HEK293T (cell line): ENCODE measurements around the gene COMP.

Experiments
- ARNT ChIP-seq: fragments of 450-650 bp; IDR thresholded peaks from 2 replicates; pipeline ENCODE4 v1.6.1; 2017; ENCODE audit warnings: mild to moderate bottlenecking
- BHLHE40 ChIP-seq: fragments of 450-650 bp; IDR thresholded peaks from 2 replicates; pipeline ENCODE4 v1.6.1; 2016; ENCODE audit warnings: mild to moderate bottlenecking, moderate library complexity, borderline replicate concordance
- CTBP1 ChIP-seq: fragments of 450-650 bp; IDR thresholded peaks from 2 replicates; pipeline ENCODE4 v1.6.1; 2016; ENCODE audit warnings: borderline replicate concordance
- ELF4 ChIP-seq: fragments of 450-650 bp; IDR thresholded peaks from 2 replicates; pipeline ENCODE4 v1.6.1; 2017; ENCODE audit warnings: antibody characterized with exemption
- FOXM1 ChIP-seq: fragments of 450-650 bp; IDR thresholded peaks from 2 replicates; pipeline ENCODE4 v1.6.1; 2017; ENCODE audit warnings: mild to moderate bottlenecking, borderline replicate concordance
- HDGF ChIP-seq: fragments of 450-650 bp; IDR thresholded peaks from 2 replicates; pipeline ENCODE4 v1.6.1; 2017; ENCODE audit warnings: antibody characterized with exemption, borderline replicate concordance
- L3MBTL2 ChIP-seq: fragments of 450-650 bp; conservative IDR thresholded peaks from 2 replicates; pipeline ENCODE4 v1.6.1; 2016; ENCODE audit warnings: mild to moderate bottlenecking
- LEF1 ChIP-seq: fragments of 450-650 bp; IDR thresholded peaks from 2 replicates; pipeline ENCODE4 v1.6.1; 2017; ENCODE audit warnings: mild to moderate bottlenecking, borderline replicate concordance
- NFRKB ChIP-seq: fragments of 450-650 bp; IDR thresholded peaks from 2 replicates; pipeline ENCODE4 v1.6.1; 2016; ENCODE audit warnings: mild to moderate bottlenecking, moderate library complexity
- SP1 ChIP-seq: fragments of 450-650 bp; IDR thresholded peaks from 2 replicates; pipeline ENCODE4 v1.6.1; 2017
- TARDBP ChIP-seq: fragments of 450-650 bp; IDR thresholded peaks from 2 replicates; pipeline ENCODE4 v1.6.1; 2016
- TF ChIP-seq, protein P1 (sequence below): fragments of 450-650 bp; IDR thresholded peaks from 2 replicates; pipeline ENCODE4 v1.6.1; 2016

DNA sequence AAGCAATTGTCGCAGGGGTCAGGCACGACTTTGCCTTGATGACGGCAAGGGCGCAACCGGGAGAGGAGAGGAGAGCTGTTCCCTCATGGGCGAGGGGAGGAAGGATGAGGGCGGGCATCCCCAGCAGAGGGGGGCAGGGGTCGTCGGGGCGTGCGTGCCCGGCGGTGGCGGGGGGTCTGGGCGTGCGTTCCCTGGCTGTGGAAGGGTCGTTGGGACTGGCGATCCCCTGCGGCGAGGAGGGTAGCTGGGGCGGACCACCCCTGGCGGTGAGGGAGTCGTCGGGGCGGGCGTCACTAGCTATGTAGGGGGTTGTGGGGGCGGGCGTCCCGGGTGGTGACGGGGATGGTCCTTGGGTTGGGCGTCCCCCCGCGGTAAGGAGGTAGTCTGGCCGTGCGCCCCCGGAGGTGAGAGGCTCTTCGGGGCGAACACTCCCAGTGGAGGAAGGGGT, 1.7 kb downstream of the COMP start:
- TF ChIP-seq, protein P1, sequence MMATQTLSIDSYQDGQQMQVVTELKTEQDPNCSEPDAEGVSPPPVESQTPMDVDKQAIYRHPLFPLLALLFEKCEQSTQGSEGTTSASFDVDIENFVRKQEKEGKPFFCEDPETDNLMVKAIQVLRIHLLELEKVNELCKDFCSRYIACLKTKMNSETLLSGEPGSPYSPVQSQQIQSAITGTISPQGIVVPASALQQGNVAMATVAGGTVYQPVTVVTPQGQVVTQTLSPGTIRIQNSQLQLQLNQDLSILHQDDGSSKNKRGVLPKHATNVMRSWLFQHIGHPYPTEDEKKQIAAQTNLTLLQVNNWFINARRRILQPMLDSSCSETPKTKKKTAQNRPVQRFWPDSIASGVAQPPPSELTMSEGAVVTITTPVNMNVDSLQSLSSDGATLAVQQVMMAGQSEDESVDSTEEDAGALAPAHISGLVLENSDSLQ, result no peak
- TF ChIP-seq LEF1 (no peak), SP1 (no peak), CTBP1 (no peak), HDGF (no peak), NFRKB (no peak), ARNT (no peak), BHLHE40 (no peak), TARDBP (no peak), L3MBTL2 (no peak), ELF4 (no peak), FOXM1 (no peak)
